GM12878 (cell line): Measurements from ENCODE around the gene GON7. TPM values are rescaled to one million over a fixed set of nuclear protein-coding genes. Genes with fewer than 3 reads are reported as not detected.
"Not testable (repeated sequence)": the region's sequence is repeated elsewhere in the genome, so short reads cannot be mapped to it uniquely, and the experiment has no call there.

Experiments used
- ATAC-seq: fragments of 200-7000 bp; cut with Tn5 transposase; 3 replicates; pipeline ENCODE4 v1.9.1; 2020; ENCODE audit warnings: mild to moderate bottlenecking, moderate library complexity
- BruUV-seq: library from RNA; stranded (reverse); fragments of 400-500 nt; replicated peaks from 2 replicates; lab custom pipeline; 2021; lab: Mats Ljungman, UMichigan
- CTCF ChIA-PET: fragments of 300-600 bp; sonication (Branson Sonifier 250); formaldehyde crosslinking; extraction: SDS; loops from one replicate; lab custom pipeline; 2021; ENCODE audit warnings: inconsistent platforms; lab: Yijun Ruan, JAX
- POLR2A ChIA-PET: fragments of 350-600 bp; formaldehyde crosslinking; extraction: SDS; loops from one replicate; lab custom pipeline; 2021; ENCODE audit warnings: inconsistent platforms; lab: Charles Lee
- RAD21 ChIA-PET: fragments of 300-600 bp; sonication (Branson Sonifier 250); formaldehyde crosslinking; loops from one replicate; lab custom pipeline; 2023; ENCODE audit warnings: antibody characterized with exemption; ENCODE audit not compliant: unreplicated experiment; lab: Charles Lee
- SMC1A ChIA-PET: fragments of 300-600 bp; sonication (Branson Sonifier 250); formaldehyde crosslinking; loops from one replicate; lab custom pipeline; 2023; ENCODE audit not compliant: unreplicated experiment, uncharacterized antibody; lab: Charles Lee
- DNase-seq: peaks from one replicate; pipeline ENCODE4 v3.0.0-alpha.2; 2011; ENCODE audit warnings: low read depth, low spot score
- FAIRE-seq: peaks from 3 replicates; lab custom pipeline; 2011; peaks lifted over from hg19 to GRCh38; lab: Jason Lieb, UNC
- H2AFZ ChIP-seq: 2 replicates; pipeline ENCODE4 v1.6.0; 2011; ENCODE audit warnings: low read depth, low read length, control low read depth; ENCODE audit not compliant: control insufficient read depth
- H3K27ac ChIP-seq: 2 replicates; pipeline ENCODE4 v1.5.1; 2011; ENCODE audit warnings: control low read depth; ENCODE audit not compliant: control insufficient read depth, insufficient read depth
- H3K27me3 ChIP-seq, 2 experiments: replicated peaks in 1 of 2; 2 replicates each; pipeline versions ENCODE4 v1.6.0 to v1.6.1; 2011; ENCODE audit warnings: low read length in 1 of 2; ENCODE audit not compliant: control insufficient read depth in 2 of 2, insufficient read depth in 2 of 2
- H3K36me3 ChIP-seq, 2 experiments: 2 replicates each; pipeline ENCODE4 v1.5.1; 2011; ENCODE audit warnings: low read length in 1 of 2; ENCODE audit not compliant: control insufficient read depth in 2 of 2, insufficient read depth in 2 of 2
- H3K4me1 ChIP-seq: 2 replicates; pipeline ENCODE4 v1.6.1; 2011; ENCODE audit warnings: mild to moderate bottlenecking, low read length, moderate library complexity, mixed read lengths; ENCODE audit not compliant: control insufficient read depth, insufficient read depth
- H3K4me2 ChIP-seq: 2 replicates; pipeline ENCODE4 v1.6.0; 2011; ENCODE audit warnings: control low read depth; ENCODE audit not compliant: control insufficient read depth, insufficient read depth
- H3K4me3 ChIP-seq: fragments of 200-600 bp; sonication (generic); 2 replicates; pipeline ENCODE4 v1.5.1; 2016
- H3K79me2 ChIP-seq: 2 replicates; pipeline ENCODE4 v1.6.0; 2011; ENCODE audit warnings: low read length; ENCODE audit not compliant: control insufficient read depth, insufficient read depth
- H3K9ac ChIP-seq: 2 replicates; pipeline ENCODE4 v1.8.0; 2011; ENCODE audit warnings: low read length, control low read depth, mixed read lengths; ENCODE audit not compliant: control insufficient read depth, insufficient read depth
- H3K9me3 ChIP-seq: replicated peaks from 3 replicates; pipeline ENCODE4 v1.5.1; 2011; ENCODE audit warnings: mild to moderate bottlenecking, low read length; ENCODE audit not compliant: control insufficient read depth, insufficient read depth
- H4K20me1 ChIP-seq: 2 replicates; pipeline ENCODE4 v1.6.0; 2011; ENCODE audit not compliant: control insufficient read depth, insufficient read depth
- ATF7 ChIP-seq: fragments of 450-650 bp; IDR thresholded peaks from 2 replicates; pipeline ENCODE4 v1.6.1; 2016; ENCODE audit warnings: low read depth, mild to moderate bottlenecking
- NFIC ChIP-seq: IDR thresholded peaks from 2 replicates; pipeline ENCODE4 v1.6.1; 2012; ENCODE audit warnings: low read depth, mild to moderate bottlenecking, inconsistent platforms, low read length, moderate library complexity
- NFYB ChIP-seq: IDR thresholded peaks from 2 replicates; pipeline ENCODE4 v1.6.1; 2011; ENCODE audit warnings: low read depth, mild to moderate bottlenecking, low read length, improper control_type of control experiment, moderate library complexity; ENCODE audit not compliant: insufficient read depth
- ZNF274 ChIP-seq: IDR thresholded peaks from one replicate; pipeline ENCODE4 v1.8.0; 2011; ENCODE audit not compliant: insufficient read length, insufficient read depth
- WGBS: methylation state at CpG from one replicate; pipeline ENCODE4 v1.1.6; 2016; ENCODE audit warnings: low lambda C conversion rate; ENCODE audit not compliant: insufficient replicate concordance, insufficient coverage; ENCODE audit errors: missing lambda C conversion rate; 5-methylcytosine and 5-hydroxymethylcytosine counted together
- in situ Hi-C: fragments of 300-500 bp; cut with MboI; formaldehyde crosslinking; loops from 9 replicates; pipeline ENCODE4 v1.14.3; 2018; ENCODE audit warnings: mixed read lengths
- intact Hi-C: fragments of 100-400 bp; cut with micrococcal nuclease; formaldehyde crosslinking; loops from one replicate; pipeline ENCODE4 v1.14.2; 2022; ENCODE audit not compliant: unreplicated experiment
- polyA plus RNA-seq, 11 experiments: library from polyadenylated mRNA; depleted of rRNA in 4 of 11; unstranded in 6 of 11; stranded (reverse) in 5 of 11; fragments of >200 nt; fragmentation: Nextera tagmentation in 4 of 11; fragmentation: Illumina TruSeq in 1 of 11; extraction: Ambion mirVana in 4 of 11; extraction: Trizol in 1 of 11; gene quantifications; 1 replicate in 1 of 11; 2 replicates in 10 of 11; pipeline versions ENCODE4 v1.2.1 to v1.2.3, GENCODE V29; 2011 to 2016; ENCODE audit warnings: inconsistent platforms in 2 of 11, missing spikeins in 2 of 11, low read depth in 1 of 11
- total RNA-seq, 4 experiments: library from RNA; depleted of rRNA in 3 of 4; stranded (reverse); fragments of >200 nt in 3 of 4; fragmentation: Illumina TruSeq in 1 of 4; extraction: Trizol in 1 of 4; gene quantifications; 2 replicates each; pipeline versions ENCODE4 v1.2.1 to v1.2.3, GENCODE V29; 2013 to 2021

Gene GON7
- total and polyA plus RNA-seq, 10 of the 15 experiments (the other 5 are each of a cell fraction or from before 2014, with no cell fraction given) = 21.6 to 59.0 (median 33.0) TPM

DNA sequence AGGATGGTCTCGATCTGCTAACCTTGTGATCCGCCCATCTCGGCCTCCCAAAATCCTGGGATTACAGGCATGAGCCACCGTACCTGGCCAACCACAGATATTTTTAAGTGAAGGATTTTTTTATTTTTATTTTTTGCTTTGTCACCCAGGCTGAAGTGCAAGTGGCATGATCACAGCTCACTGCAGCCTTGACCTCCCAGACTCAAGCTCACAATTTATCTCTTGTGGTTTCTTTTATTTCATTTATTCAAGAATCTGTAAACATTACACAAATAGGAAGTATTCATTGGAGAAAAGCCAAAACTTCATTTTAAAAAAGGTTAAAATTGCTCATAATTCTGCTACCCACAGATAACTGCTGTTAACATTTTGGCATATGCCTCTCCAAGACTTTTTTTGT lies 35.5 kb downstream of the GON7 start (continued):
- TF ChIP-seq ATF7 (no peak), NFIC (no peak), ZNF274 (no peak)

GRCh38 chr14:93170141-93170540 lies 36.7 kb downstream of the GON7 start:
- H3K9ac ChIP-seq, H4K20me1 ChIP-seq, H3K27ac ChIP-seq, in situ Hi-C loops, H3K79me2 ChIP-seq, DNase-seq, H3K4me3 ChIP-seq, BruUV-seq, H3K4me2 ChIP-seq, H2AFZ ChIP-seq, H3K27me3 ChIP-seq, FAIRE-seq, H3K36me3 ChIP-seq, H3K4me1 ChIP-seq, intact Hi-C loops, H3K9me3 ChIP-seq, ATAC-seq: not testable (repeated sequence)
- ChIA-PET SMC1A (interaction anchor here (7.8 kb wide), 1 partner anchor 7 kb away, joined by 69 read pairs; no protein-coding TSS in a partner anchor), RAD21 (interaction anchor here (1.1 kb wide), 1 partner anchor 57 kb away, joined by 4 read pairs; no protein-coding TSS in a partner anchor), CTCF (interaction anchor here (1.7 to 5.4 kb wide), 2 partner anchors 9 to 57 kb away, joined by 8 to 47 read pairs; no protein-coding TSS in a partner anchor), POLR2A (interaction anchor here (0.6 kb wide), 1 partner anchor 403 kb away, joined by 9 read pairs; no protein-coding TSS in a partner anchor)
- 81% methylated on average over 14 of the region's 20 CpGs for WGBS

- in situ Hi-C loops, H3K4me1 ChIP-seq, ATAC-seq, H3K9ac ChIP-seq, H3K4me3 ChIP-seq, H3K9me3 ChIP-seq, H2AFZ ChIP-seq, H4K20me1 ChIP-seq, H3K79me2 ChIP-seq, H3K27me3 ChIP-seq, H3K36me3 ChIP-seq, H3K27ac ChIP-seq, H3K4me2 ChIP-seq, DNase-seq, BruUV-seq, FAIRE-seq: not testable (repeated sequence)
- ChIA-PET POLR2A (interaction anchor here (0.5 to 0.6 kb wide), 2 partner anchors 12 to 402 kb away, joined by 4 to 9 read pairs; no protein-coding TSS in a partner anchor), SMC1A (interaction anchor here (7.8 kb wide), 1 partner anchor 7 kb away, joined by 69 read pairs; no protein-coding TSS in a partner anchor), CTCF (interaction anchor here (0.6 to 5.4 kb wide), 6 partner anchors 9 to 236 kb away, joined by 3 to 47 read pairs (median 4); no protein-coding TSS in a partner anchor), RAD21 (interaction anchor here (0.9 to 1.1 kb wide), 2 partner anchors 15 to 57 kb away, joined by 4 read pairs; partner anchors contain the start of genes LYSET and MOAP1)
- TF ChIP-seq NFYB = peak; percentile 66; the same call in 1 of the 2 replicates
- intact Hi-C loops = loop anchor here (5.0 to 10.0 kb wide), 2 partner anchors 38 to 455 kb away; partner anchors contain the start of genes GON7 and UBR7
- 43% methylated on average over 6 of the region's 6 CpGs for WGBS
Measured at GRCh38 chr14:93169619-93170018, 37.2 kb downstream of the GON7 start.

DNA sequence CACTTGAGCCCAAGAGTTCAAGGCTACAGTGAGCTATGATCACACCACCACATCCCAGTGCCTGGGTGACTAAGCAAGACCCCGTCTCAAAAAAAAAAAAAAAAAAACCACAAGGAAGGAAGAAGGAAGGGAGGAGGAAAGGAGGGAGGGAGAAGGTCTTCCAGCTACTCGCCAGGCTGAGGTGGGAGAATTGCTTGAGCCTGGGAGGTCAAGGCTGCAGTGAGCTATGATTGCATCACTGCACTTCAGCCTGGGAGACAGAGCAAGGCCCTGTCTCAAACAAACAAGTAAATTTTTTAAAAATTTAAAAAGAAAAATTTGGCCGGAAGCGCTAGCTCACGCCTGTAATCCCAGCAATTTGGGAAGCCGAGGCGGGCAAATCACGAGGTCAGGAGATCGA lies 38.3 kb downstream of the GON7 start:
- H2AFZ ChIP-seq, DNase-seq, H3K4me2 ChIP-seq, ATAC-seq, H3K27me3 ChIP-seq, H3K9ac ChIP-seq, H3K9me3 ChIP-seq, H3K27ac ChIP-seq, H3K36me3 ChIP-seq, H3K4me3 ChIP-seq, FAIRE-seq, H3K79me2 ChIP-seq, H3K4me1 ChIP-seq, in situ Hi-C loops, H4K20me1 ChIP-seq, BruUV-seq: not testable (repeated sequence)
- intact Hi-C loops = loop anchor here (5.0 to 10.0 kb wide), 2 partner anchors 39 to 454 kb away; partner anchors contain the start of genes GON7 and UBR7
- WGBS = 78% methylated on average over 9 of the region's 9 CpGs
- POLR2A ChIA-PET = interaction anchor here (0.5 to 1.4 kb wide), 5 partner anchors 15 to 1051 kb away, joined by 3 to 6 read pairs (median 3); partner anchors contain the start of genes GON7 and UBR7
- SMC1A ChIA-PET = interaction anchor here (7.8 kb wide), 1 partner anchor 8 kb away, joined by 69 read pairs; no protein-coding TSS in a partner anchor
- RAD21 ChIA-PET = interaction anchor here (1.5 kb wide), 1 partner anchor 39 kb away, joined by 4 read pairs; the partner anchor contains the start of gene UBR7
- CTCF ChIA-PET = interaction anchor here (1.1 to 5.4 kb wide), 5 partner anchors 10 to 237 kb away, joined by 3 to 47 read pairs (median 5); no protein-coding TSS in a partner anchor
